Chondrocyte (in vitro differentiated cells): Measurements from ENCODE around the gene PSENEN. TPM values are rescaled to one million over a fixed set of nuclear protein-coding genes. Genes with fewer than 3 reads are reported as not detected.

ENCODE experiments used
- DNase-seq: peaks from one replicate; pipeline ENCODE4 v3.0.0; 2021; ENCODE audit warnings: mixed read lengths, low spot score
- H3K27ac Mint-ChIP-seq: one replicate; pipeline ENCODE4 v1.8.0; 2021; ENCODE audit warnings: mild to moderate bottlenecking, moderate library complexity, mixed read lengths; ENCODE audit not compliant: unreplicated experiment
- H3K27me3 Mint-ChIP-seq: 2 replicates; pipeline ENCODE4 v1.8.0; 2021; ENCODE audit warnings: low read depth, mixed read lengths
- H3K36me3 Mint-ChIP-seq: 2 replicates; pipeline ENCODE4 v1.8.0; 2021; ENCODE audit warnings: low read depth, mixed read lengths
- H3K4me1 Mint-ChIP-seq: 2 replicates; pipeline ENCODE4 v1.8.0; 2021; ENCODE audit warnings: low read depth, mild to moderate bottlenecking, mixed read lengths
- H3K4me3 Mint-ChIP-seq: one replicate; pipeline ENCODE4 v1.8.0; 2021; ENCODE audit warnings: mild to moderate bottlenecking, moderate library complexity, mixed read lengths; ENCODE audit not compliant: unreplicated experiment
- H3K9me3 Mint-ChIP-seq: 2 replicates; pipeline ENCODE4 v1.8.0; 2021; ENCODE audit warnings: low read depth, mixed read lengths
- total RNA-seq: library from RNA; stranded (reverse); gene quantifications from 3 replicates; pipeline ENCODE4 v1.2.1, GENCODE V29; 2021
- TF ChIP-seq, protein P1 (sequence below): fragments of 200-600 bp; sonication (generic); IDR thresholded peaks from 2 replicates; pipeline ENCODE4 v1.5.0; 2021; ENCODE audit warnings: antibody characterized with exemption, mild to moderate bottlenecking, moderate library complexity

The PSENEN gene
- total RNA-seq, 1 donor from 2014 or later, result 59.9 TPM

DNA sequence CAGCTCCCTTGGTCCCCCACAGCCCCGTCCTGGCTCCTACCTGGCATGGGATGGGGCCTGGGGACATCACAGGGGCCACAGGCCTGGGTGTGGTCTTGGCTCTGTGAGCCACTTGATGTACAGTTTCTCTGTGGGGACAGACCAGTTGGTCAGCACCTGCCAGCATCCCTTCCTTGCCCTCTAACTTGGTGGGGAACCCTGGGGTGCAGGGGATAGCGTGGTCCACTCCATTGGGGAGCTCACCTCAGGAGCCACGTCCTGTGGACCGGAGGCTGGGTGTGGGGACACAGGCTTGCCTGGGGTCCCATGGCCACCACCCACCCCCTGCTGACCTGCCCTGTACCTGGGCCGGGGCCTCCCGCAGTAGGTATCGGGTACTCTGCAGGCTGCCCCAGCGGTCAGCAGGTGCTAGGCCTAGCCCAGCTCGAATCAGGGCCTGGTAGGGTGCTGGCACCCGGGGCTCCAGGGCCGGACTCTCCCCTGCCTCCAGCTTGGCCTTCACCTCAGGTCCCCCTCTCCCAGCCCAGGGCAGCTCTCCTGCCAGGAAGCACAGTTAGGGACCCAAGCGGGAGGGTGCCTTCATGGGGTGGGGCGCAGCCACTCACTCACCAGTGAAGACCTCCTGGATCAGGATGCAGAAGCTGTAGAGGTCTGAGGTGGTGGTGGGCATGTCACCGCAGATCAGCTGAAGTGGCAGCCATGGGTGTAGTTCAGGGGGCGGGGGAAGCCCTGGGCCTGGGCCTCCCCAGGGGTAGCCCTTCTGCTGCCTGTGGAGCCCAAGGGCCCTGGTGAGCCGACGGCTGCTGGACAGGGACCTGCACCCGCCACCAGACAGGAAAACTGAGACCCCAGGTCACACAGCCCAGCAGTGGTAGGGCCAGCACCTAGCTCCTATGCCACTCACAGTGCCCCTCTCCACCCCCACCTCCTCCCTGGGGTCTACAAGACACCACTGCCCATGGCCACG is 44.8 kb downstream of the PSENEN start:
- Mint-ChIP-seq H3K27me3 (peaks cover 2% of the 10 kb centered on the region), H3K4me3 (no peak overlapping the region), H3K36me3 (no peaks in the 10 kb centered on the region), H3K27ac (no peak overlapping the region), H3K4me1 (no peaks in the 10 kb centered on the region), H3K9me3 (no peaks in the 10 kb centered on the region)
- no peak for DNase-seq
- TF ChIP-seq, protein P1, sequence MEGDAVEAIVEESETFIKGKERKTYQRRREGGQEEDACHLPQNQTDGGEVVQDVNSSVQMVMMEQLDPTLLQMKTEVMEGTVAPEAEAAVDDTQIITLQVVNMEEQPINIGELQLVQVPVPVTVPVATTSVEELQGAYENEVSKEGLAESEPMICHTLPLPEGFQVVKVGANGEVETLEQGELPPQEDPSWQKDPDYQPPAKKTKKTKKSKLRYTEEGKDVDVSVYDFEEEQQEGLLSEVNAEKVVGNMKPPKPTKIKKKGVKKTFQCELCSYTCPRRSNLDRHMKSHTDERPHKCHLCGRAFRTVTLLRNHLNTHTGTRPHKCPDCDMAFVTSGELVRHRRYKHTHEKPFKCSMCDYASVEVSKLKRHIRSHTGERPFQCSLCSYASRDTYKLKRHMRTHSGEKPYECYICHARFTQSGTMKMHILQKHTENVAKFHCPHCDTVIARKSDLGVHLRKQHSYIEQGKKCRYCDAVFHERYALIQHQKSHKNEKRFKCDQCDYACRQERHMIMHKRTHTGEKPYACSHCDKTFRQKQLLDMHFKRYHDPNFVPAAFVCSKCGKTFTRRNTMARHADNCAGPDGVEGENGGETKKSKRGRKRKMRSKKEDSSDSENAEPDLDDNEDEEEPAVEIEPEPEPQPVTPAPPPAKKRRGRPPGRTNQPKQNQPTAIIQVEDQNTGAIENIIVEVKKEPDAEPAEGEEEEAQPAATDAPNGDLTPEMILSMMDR, result no peak

DNA sequence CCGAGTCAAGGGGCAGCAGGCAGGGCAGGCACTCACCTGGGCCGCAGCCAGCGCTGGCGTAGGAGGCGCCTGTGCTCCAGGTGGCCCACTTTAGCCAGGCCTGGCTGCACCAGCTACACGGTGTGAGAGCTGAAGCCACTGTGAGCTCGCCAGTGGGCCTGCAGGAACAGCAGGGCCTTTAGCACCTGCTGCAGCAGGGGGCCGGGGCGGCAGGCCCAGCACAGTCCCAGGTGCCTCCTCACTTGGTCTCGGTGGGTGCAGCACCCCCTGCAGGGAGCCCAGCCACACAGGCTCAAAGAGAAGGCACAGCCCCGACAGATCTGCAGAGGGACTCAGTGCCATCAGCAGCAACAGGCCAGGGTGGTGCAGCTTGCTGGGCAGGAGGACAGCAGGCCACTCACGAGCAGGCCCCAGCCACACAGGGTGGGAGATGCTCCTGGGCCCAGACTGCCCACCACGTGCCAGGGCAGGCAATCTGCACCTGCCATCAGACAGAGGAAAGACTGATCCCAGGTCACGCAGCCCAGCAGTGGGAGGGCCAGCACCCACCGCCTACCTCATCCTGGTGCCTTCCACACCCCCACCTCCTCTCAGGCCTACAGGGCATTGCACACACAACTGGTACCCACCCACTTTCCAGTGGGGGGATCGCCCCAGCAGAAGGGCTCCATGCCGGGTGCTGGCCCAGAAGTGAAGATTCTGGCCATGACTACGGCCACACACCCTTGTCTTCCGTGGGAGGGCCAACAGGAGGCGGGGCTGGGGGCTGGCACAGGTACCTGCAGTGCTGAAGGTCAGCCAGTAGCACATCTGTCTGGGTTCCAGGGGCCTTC is 45.7 kb downstream of the PSENEN start:
- H3K4me1 Mint-ChIP-seq, result no peaks in the 10 kb centered on the region
- H3K36me3 Mint-ChIP-seq, result no peaks in the 10 kb centered on the region
- H3K27me3 Mint-ChIP-seq, result peaks cover 2% of the 10 kb centered on the region
- no peaks in the 10 kb centered on the region for H3K9me3 Mint-ChIP-seq
- no peak for DNase-seq
- no peak overlapping the region for H3K4me3 Mint-ChIP-seq
- TF ChIP-seq, protein P1, result no peak
- no peak overlapping the region for H3K27ac Mint-ChIP-seq

DNA sequence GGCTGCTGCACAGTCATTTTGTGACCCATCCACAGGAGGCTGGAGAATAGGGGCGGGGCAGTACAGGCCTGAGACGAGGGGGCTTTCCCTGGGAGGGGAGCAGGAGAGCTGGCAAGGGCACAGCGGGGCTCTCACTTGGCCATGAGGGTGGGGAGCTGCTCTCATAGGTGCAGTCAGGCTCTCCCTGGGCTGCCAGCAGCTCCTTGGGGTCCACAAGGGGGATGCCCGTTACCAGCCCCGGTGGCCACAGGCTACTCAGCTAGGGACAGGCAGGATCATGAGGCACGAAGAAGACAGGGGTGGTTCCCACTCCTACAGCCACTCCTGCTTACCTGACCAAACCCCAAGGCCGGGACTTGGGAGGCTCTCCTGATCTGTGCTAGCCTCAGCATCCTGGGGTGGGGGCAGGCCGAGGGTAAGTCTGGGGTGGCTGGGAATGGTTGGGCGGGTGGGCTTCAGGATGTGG is 46.4 kb downstream of the PSENEN start:
- TF ChIP-seq, protein P1, result no peak
- H3K27ac Mint-ChIP-seq, result no peak overlapping the region
- H3K4me3 Mint-ChIP-seq, result no peak overlapping the region
- H3K4me1 Mint-ChIP-seq, result no peaks in the 10 kb centered on the region
- no peaks in the 10 kb centered on the region for H3K36me3 Mint-ChIP-seq
- H3K9me3 Mint-ChIP-seq, result no peaks in the 10 kb centered on the region
- H3K27me3 Mint-ChIP-seq, result peaks cover 8% of the 10 kb centered on the region
- no peak for DNase-seq

DNA sequence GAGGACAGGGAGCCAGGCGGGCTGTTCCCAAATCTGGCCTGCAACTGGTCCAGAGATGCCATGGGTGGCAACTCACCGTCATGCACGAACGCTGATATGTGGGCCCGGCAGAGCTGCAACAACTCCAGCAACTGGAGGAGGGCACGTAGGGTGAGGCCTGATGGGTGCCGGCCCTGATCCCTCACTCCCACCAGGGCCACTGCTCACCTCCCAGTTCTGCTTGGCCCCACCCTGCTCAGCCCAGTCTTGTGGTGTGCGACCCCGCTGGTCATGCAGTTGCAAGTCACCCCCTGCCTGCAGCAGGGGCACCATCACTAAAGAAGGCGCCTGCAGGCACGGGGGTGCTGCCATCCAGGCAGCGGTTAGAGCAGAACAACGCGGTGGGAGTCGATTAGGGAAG is 46.9 kb downstream of the PSENEN start:
- TF ChIP-seq, protein P1, result no peak
- no peaks in the 10 kb centered on the region for H3K4me1 Mint-ChIP-seq
- H3K4me3 Mint-ChIP-seq, result no peak overlapping the region
- DNase-seq, result no peak
- no peaks in the 10 kb centered on the region for H3K9me3 Mint-ChIP-seq
- no peaks in the 10 kb centered on the region for H3K36me3 Mint-ChIP-seq
- H3K27ac Mint-ChIP-seq, result no peak overlapping the region
- peaks cover 12% of the 10 kb centered on the region for H3K27me3 Mint-ChIP-seq

DNA sequence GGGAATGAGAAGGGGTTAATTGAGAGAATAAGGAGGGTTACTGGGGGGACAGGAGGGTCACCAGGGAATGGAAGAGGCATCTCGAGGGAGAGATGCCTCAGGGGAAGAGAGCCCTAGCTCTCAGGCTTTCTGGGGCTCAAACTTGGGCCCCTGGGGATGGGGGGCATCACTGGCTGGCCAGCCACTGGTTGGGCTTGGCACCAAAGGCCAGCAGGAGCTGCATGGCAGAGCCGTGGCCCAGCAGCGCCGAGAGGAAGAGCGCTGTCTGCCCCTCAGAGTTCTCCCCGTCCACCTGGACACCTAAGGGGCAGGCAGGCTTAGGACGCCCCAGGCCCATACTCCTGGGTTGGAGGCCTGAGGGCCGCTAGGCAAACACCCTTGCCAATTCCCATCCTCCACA is 47.4 kb downstream of the PSENEN start:
- no peak overlapping the region for H3K27ac Mint-ChIP-seq
- no peaks in the 10 kb centered on the region for H3K9me3 Mint-ChIP-seq
- peaks cover 13% of the 10 kb centered on the region for H3K27me3 Mint-ChIP-seq
- TF ChIP-seq, protein P1, result no peak
- no peaks in the 10 kb centered on the region for H3K4me1 Mint-ChIP-seq
- no peak for DNase-seq
- no peak overlapping the region for H3K4me3 Mint-ChIP-seq
- H3K36me3 Mint-ChIP-seq, result no peaks in the 10 kb centered on the region
